Naive thymus-derived CD4-positive, alpha-beta T cell (primary cell): Measurements from ENCODE around the gene ZBTB7C. TPM values are rescaled to one million over a fixed set of nuclear protein-coding genes. Genes with fewer than 3 reads are reported as not detected.

Experiments
- ATAC-seq: fragments of 150-1000 bp; cut with Tn5 transposase; 2 replicates; pipeline ENCODE4 v1.10.0; 2021; ENCODE audit warnings: mild to moderate bottlenecking, moderate library complexity
- CTCF ChIA-PET: fragments of 350-600 bp; sonication (Branson Sonifier 250); formaldehyde crosslinking; loops from one replicate; lab custom pipeline; 2021; ENCODE audit warnings: antibody characterized with exemption; lab: Charles Lee
- POLR2A ChIA-PET: fragments of 350-600 bp; sonication (Branson Sonifier 250); formaldehyde crosslinking; loops from one replicate; lab custom pipeline; 2021; ENCODE audit warnings: antibody characterized with exemption, inconsistent platforms; lab: Charles Lee
- DNase-seq, 9 donors: peaks; one replicate each; pipeline versions ENCODE4 v3.0.0 to v3.0.0-alpha.2; 2020 to 2022; ENCODE audit warnings: mixed read lengths in 1 of 9
- H3K27ac ChIP-seq: one replicate; pipeline ENCODE4 v1.7.0; 2013; ENCODE audit warnings: mild to moderate bottlenecking, low read depth, low read length, moderate library complexity
- H3K27me3 ChIP-seq, 2 donors: one replicate each; pipeline ENCODE4 v1.7.0; 2013; ENCODE audit warnings: low read length in 2 of 2, mild to moderate bottlenecking in 2 of 2, moderate library complexity in 2 of 2; ENCODE audit not compliant: control insufficient read depth in 2 of 2, insufficient read depth in 2 of 2
- H3K36me3 ChIP-seq, 3 experiments: 1 replicate in 2 of 3; 2 replicates in 1 of 3; pipeline ENCODE4 v1.7.0; 2013; ENCODE audit warnings: low read length in 3 of 3, mild to moderate bottlenecking in 3 of 3, moderate library complexity in 1 of 3; ENCODE audit not compliant: insufficient read depth in 3 of 3, control insufficient read depth in 2 of 3
- H3K4me1 ChIP-seq, 2 donors: one replicate each; pipeline ENCODE4 v1.7.0; 2013; ENCODE audit warnings: low read length in 2 of 2, mild to moderate bottlenecking in 2 of 2, moderate library complexity in 1 of 2; ENCODE audit not compliant: control insufficient read depth in 2 of 2, insufficient read depth in 2 of 2
- H3K4me3 ChIP-seq: 2 replicates; pipeline ENCODE4 v1.7.0; 2013; ENCODE audit warnings: mild to moderate bottlenecking, low read length
- H3K9me3 ChIP-seq, 3 experiments: 1 replicate in 2 of 3; 2 replicates in 1 of 3; pipeline ENCODE4 v1.7.0; 2013; ENCODE audit warnings: low read length in 3 of 3; ENCODE audit not compliant: control insufficient read depth in 2 of 3
- H3K27ac Mint-ChIP-seq, 9 donors: one replicate each; pipeline ENCODE4 v1.8.0; 2020 to 2022; ENCODE audit warnings: mixed read lengths in 9 of 9, mild to moderate bottlenecking in 8 of 9, moderate library complexity in 5 of 9, inconsistent platforms in 2 of 9
- H3K27me3 Mint-ChIP-seq, 5 donors: one replicate each; pipeline ENCODE4 v1.8.0; 2021 to 2022; ENCODE audit warnings: mixed read lengths in 5 of 5, mild to moderate bottlenecking in 1 of 5
- H3K36me3 Mint-ChIP-seq, 5 donors: one replicate each; pipeline ENCODE4 v1.8.0; 2020 to 2022; ENCODE audit warnings: mixed read lengths in 5 of 5, mild to moderate bottlenecking in 3 of 5, inconsistent platforms in 1 of 5
- H3K4me1 Mint-ChIP-seq, 7 donors: one replicate each; pipeline ENCODE4 v1.8.0; 2020 to 2022; ENCODE audit warnings: mixed read lengths in 7 of 7, mild to moderate bottlenecking in 3 of 7, inconsistent platforms in 1 of 7
- H3K4me3 Mint-ChIP-seq, 10 donors: one replicate each; pipeline ENCODE4 v1.8.0; 2020 to 2022; ENCODE audit warnings: mild to moderate bottlenecking in 10 of 10, mixed read lengths in 10 of 10, moderate library complexity in 6 of 10, inconsistent platforms in 2 of 10
- H3K9me3 Mint-ChIP-seq, 11 donors: one replicate each; pipeline ENCODE4 v1.8.0; 2020 to 2022; ENCODE audit warnings: mixed read lengths in 11 of 11, mild to moderate bottlenecking in 4 of 11, inconsistent platforms in 1 of 11, moderate library complexity in 1 of 11
- intact Hi-C, 2 donors: fragments of 100-400 bp; cut with micrococcal nuclease; formaldehyde crosslinking; loops; one replicate each; pipeline ENCODE4 v1.15.1; 2023
- polyA plus RNA-seq, 2 donors: library from polyadenylated mRNA; unstranded; fragments of 300-500 nt; fragmentation: Illumina TruSeq; gene quantifications; one replicate each; pipeline ENCODE4 v1.2.3, GENCODE V29; 2021
- total RNA-seq, 6 experiments: library from RNA in 5 of 6; stranded (reverse) in 5 of 6; gene quantifications; 1 replicate in 5 of 6; 2 replicates in 1 of 6; pipeline ENCODE4 v1.2.3 and lab custom pipeline; 2021 to 2026

The ZBTB7C gene
- total and polyA plus RNA-seq, 7 experiments from 2014 or later: 0.51 TPM; not detected in 6

DNA sequence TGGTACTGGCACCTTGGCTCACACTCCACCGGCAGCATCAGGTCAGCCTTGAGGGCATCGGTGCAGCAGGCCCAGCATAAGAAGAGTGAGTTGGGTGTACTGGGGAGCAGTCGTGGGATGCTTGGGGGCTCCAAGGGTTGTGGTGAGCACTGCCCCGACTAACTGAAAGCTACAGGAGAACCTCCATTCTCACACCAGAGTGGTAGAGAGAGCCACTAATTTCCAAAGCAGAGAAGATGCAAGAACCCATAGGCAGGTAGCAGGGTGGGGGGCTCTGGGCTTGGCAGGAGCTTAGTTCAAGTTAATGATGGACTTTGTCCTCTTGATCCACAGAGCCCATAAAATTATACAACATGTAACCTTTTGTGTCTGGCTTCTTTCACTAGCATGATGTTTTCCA lies 330.7 kb downstream of the ZBTB7C start:
- no peaks in the 10 kb centered on the region for H3K36me3 ChIP-seq

DNA sequence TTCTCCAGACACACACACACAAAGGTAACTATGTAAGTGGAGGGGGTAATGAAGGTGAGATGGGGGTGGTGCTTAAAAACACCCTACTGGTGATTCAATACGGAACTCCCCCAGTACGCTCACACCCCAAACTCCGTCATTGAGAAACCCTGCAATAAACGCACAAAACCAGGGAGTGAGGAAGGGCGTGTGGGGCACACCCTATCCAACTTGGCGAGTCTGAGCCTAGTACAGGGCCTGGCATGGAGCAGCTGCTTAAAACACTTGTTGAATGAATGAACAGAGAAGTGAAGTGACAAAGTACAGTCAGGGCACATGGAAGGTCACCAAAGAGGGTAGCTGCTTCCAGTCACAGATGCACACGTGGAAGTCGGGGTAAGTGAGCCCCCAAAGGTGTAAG lies 331.9 kb downstream of the ZBTB7C start:
- Histone ChIP-seq H3K9me3 (no peaks in the 10 kb centered on the region), H3K27ac (no peak overlapping the region), H3K27me3 (no peaks in the 10 kb centered on the region), H3K4me3 (no peak overlapping the region), H3K36me3 (no peaks in the 10 kb centered on the region), H3K4me1 (no peaks in the 10 kb centered on the region)
- CTCF ChIA-PET: no interaction called here
- no peaks in the 10 kb centered on the region for H3K36me3 Mint-ChIP-seq
- no peak for ATAC-seq
- intact Hi-C loops: no loop called here
- H3K4me1 Mint-ChIP-seq: no peaks in the 10 kb centered on the region
- DNase-seq: no peak
- no peak overlapping the region for H3K27ac Mint-ChIP-seq
- H3K4me3 Mint-ChIP-seq: no peak overlapping the region
- POLR2A ChIA-PET: no interaction called here
- no peaks in the 10 kb centered on the region for H3K9me3 Mint-ChIP-seq
- peaks cover 0 to 18% (median 7%) of the 10 kb centered on the region in 5 donors for H3K27me3 Mint-ChIP-seq

More for the DNA sequence above, 330.7 kb downstream of the ZBTB7C start:
- H3K27ac Mint-ChIP-seq: no peak overlapping the region
- no peak overlapping the region for H3K4me3 Mint-ChIP-seq
- ATAC-seq: no peak
- Histone ChIP-seq H3K4me3 (no peak overlapping the region), H3K27ac (no peak overlapping the region), H3K9me3 (no peaks in the 10 kb centered on the region), H3K27me3 (no peaks in the 10 kb centered on the region), H3K4me1 (no peaks in the 10 kb centered on the region)
- H3K27me3 Mint-ChIP-seq: peaks cover 0 to 11% (median 2%) of the 10 kb centered on the region in 5 donors
- no peaks in the 10 kb centered on the region for H3K4me1 Mint-ChIP-seq
- no peaks in the 10 kb centered on the region for H3K9me3 Mint-ChIP-seq
- DNase-seq: no peak
- ChIA-PET CTCF (no interaction called here), POLR2A (no interaction called here)
- H3K36me3 Mint-ChIP-seq: no peaks in the 10 kb centered on the region
- intact Hi-C loops: no loop called here

DNA sequence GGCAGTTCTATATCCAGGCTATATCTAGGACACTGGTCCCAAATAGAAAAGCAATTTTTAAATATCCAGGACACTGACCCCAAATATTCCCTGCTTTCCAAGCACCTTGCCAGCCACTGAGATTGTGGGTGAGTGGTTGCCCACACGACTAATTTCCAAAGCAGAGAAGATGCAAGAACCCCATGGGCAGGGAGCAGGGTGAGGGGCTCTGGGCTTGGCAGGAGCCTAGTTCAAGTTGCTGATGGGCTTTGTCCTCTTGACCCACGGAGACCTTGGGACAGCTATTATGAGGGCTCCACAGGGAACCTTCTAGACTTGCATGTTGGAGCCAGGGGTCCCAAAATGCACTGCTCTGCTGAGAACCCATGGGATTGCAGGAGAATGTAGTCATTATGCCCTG lies 332.7 kb downstream of the ZBTB7C start:
- Histone ChIP-seq H3K9me3 (no peaks in the 10 kb centered on the region), H3K27me3 (no peaks in the 10 kb centered on the region), H3K4me3 (no peak overlapping the region), H3K27ac (no peak overlapping the region), H3K36me3 (no peaks in the 10 kb centered on the region), H3K4me1 (no peaks in the 10 kb centered on the region)
- H3K27me3 Mint-ChIP-seq: peaks cover 0 to 25% (median 10%) of the 10 kb centered on the region in 5 donors
- no peak for DNase-seq
- no peak overlapping the region for H3K27ac Mint-ChIP-seq
- H3K4me1 Mint-ChIP-seq: no peaks in the 10 kb centered on the region
- no peaks in the 10 kb centered on the region for H3K36me3 Mint-ChIP-seq
- no peaks in the 10 kb centered on the region for H3K9me3 Mint-ChIP-seq
- POLR2A ChIA-PET: no interaction called here
- intact Hi-C loops: no loop called here
- CTCF ChIA-PET: no interaction called here
- no peak for ATAC-seq
- H3K4me3 Mint-ChIP-seq: no peak overlapping the region

DNA sequence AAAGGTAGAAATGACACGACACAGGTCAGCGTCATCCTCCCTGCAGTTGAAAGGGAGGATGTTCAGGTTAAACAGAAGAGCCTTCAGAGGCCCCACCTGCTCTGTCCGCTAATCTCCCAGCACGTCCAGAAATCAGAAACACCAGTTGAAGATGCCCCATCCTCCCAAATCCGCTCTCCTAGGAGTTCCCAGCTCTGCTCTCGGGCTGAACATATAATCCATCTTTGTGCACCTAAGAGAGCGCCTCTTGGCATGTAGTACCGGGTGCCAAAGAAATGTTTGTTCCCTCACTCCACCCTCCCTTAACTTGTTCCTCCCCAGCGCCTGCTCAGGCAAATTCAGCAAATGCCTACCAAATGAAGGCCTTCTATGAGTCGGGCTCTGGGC lies 333.5 kb downstream of the ZBTB7C start:
- ATAC-seq: no peak
- no peak overlapping the region for H3K4me3 Mint-ChIP-seq
- intact Hi-C loops: no loop called here
- Histone ChIP-seq H3K4me3 (no peak overlapping the region), H3K9me3 (no peaks in the 10 kb centered on the region), H3K36me3 (no peaks in the 10 kb centered on the region), H3K27me3 (no peaks in the 10 kb centered on the region), H3K4me1 (no peaks in the 10 kb centered on the region), H3K27ac (no peak overlapping the region)
- ChIA-PET CTCF (no interaction called here), POLR2A (no interaction called here)
- H3K27me3 Mint-ChIP-seq: peaks cover 0 to 25% (median 14%) of the 10 kb centered on the region in 5 donors
- H3K4me1 Mint-ChIP-seq: no peaks in the 10 kb centered on the region
- no peaks in the 10 kb centered on the region for H3K9me3 Mint-ChIP-seq
- no peak for DNase-seq
- no peak overlapping the region for H3K27ac Mint-ChIP-seq
- H3K36me3 Mint-ChIP-seq: no peaks in the 10 kb centered on the region

DNA sequence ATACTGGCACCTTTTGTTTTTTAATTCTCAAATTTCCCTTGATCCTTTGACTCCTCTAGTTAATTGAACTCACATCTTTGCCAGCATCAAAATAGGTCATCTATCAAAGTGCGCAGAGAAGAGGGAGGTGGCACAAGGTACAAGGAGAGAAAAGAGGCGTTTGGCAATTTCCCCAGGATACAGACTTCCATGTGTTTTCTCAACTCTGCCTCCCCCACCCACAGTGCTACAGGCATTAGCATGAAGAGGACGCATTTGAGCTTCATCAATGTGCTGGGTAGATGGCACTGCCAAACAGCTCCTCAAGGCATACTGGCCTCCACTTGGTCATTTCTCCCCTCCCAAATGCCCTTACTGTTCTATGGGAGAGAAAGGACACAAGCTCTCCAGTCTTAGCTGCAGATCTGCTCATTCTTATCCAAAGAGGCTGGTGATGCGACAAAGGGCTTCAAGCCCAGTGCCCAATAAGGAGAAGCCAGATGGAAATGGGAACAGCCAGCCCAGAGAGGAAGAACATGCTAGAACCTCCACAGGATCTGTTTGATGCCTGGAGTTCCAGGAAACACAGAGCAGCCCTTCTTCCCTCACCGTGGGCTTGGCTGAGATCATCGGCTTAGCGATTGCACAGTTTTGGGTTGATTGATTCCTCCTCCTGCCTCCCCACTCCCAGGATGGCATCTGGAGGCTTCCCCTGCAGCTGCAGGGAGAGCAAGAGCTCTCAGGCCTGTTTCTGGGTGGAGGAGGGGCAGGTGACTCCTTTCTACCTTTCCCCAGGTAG lies 334.1 kb downstream of the ZBTB7C start:
- CTCF ChIA-PET: no interaction called here
- no peak for ATAC-seq

DNA sequence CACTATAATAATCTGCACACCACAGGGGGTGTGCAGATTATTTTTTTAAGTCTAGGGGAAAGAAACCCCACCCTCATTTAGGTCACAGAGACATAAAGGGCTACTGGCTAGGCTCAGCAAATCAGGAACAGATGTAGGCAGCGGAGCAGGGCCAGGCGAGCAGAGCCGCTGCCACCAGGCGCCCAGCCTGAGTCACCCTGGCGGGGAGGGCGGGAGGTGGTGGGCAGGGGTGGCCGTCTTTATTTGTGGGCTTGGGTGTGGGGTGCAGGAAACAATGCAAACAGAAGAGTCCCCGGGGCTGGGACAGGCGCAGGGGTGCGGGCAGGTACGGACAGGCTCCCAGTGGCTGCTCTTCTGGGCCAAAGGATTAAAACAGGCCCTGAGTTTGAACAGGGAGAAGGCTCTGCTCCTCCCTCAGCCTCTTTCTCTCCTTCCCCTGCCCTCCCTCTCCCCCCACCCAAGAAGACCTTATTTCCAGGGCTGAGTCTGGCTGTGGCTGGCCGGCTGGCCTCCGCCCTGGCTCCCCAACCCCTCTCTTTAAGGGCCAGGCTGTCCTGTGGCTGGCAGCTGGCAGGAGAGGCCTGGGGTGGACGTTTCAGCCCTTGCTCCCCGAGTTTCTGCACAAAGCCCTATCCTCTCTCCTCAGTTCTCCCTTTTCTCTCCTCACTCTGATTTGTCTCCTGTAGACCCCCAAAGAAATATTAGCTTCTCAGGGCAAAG lies 335.8 kb downstream of the ZBTB7C start:
- H3K4me3 ChIP-seq: no peak overlapping the region
- DNase-seq (no peak), ATAC-seq (no peak)
- Mint-ChIP-seq H3K27me3 (peaks cover 0 to 31% (median 14%) of the 10 kb centered on the region in 5 donors), H3K9me3 (no peaks in the 10 kb centered on the region), H3K4me1 (peaks cover 0 to 2% (median 0%) of the 10 kb centered on the region in 7 donors), H3K4me3 (no peak overlapping the region), H3K36me3 (no peaks in the 10 kb centered on the region), H3K27ac (no peak overlapping the region)
- no peaks in the 10 kb centered on the region for H3K4me1 ChIP-seq
- intact Hi-C loops: no loop called here
- H3K9me3 ChIP-seq: no peaks in the 10 kb centered on the region
- no peak overlapping the region for H3K27ac ChIP-seq
- ChIA-PET POLR2A (no interaction called here), CTCF (no interaction called here)
- no peaks in the 10 kb centered on the region for H3K27me3 ChIP-seq
- no peaks in the 10 kb centered on the region for H3K36me3 ChIP-seq

More for the DNA sequence above, 334.1 kb downstream of the ZBTB7C start:
- DNase-seq: no peak
- no peak overlapping the region for H3K27ac Mint-ChIP-seq
- Histone ChIP-seq H3K4me3 (no peak overlapping the region), H3K9me3 (no peaks in the 10 kb centered on the region), H3K36me3 (no peaks in the 10 kb centered on the region), H3K27ac (no peak overlapping the region), H3K4me1 (no peaks in the 10 kb centered on the region), H3K27me3 (no peaks in the 10 kb centered on the region)
- H3K36me3 Mint-ChIP-seq: no peaks in the 10 kb centered on the region
- intact Hi-C loops: no loop called here
- POLR2A ChIA-PET: no interaction called here
- no peaks in the 10 kb centered on the region for H3K9me3 Mint-ChIP-seq
- H3K4me1 Mint-ChIP-seq: no peaks in the 10 kb centered on the region
- H3K4me3 Mint-ChIP-seq: no peak overlapping the region
- peaks cover 0 to 25% (median 14%) of the 10 kb centered on the region in 5 donors for H3K27me3 Mint-ChIP-seq
